Measurements from ENCODE around the gene CLRN3.
A peak's percentile ranks its signal among the peaks of the same experiment; 100 is the strongest.

Gene CLRN3

GRCh38 chr10:127874671-127875448 is 17.9 kb downstream of the CLRN3 start:
- DNase-seq (ENCODE audit: low spot score): no peak

GRCh38 chr10:127873901-127874470 is 18.8 kb downstream of the CLRN3 start:
- no peak for DNase-seq (ENCODE audit: low spot score)

GRCh38 chr10:127872871-127873600 is 19.7 kb downstream of the CLRN3 start:
- peak; percentile 32 for DNase-seq (ENCODE audit: low spot score)

- DNase-seq (ENCODE audit: low spot score): no peak
Measured at GRCh38 chr10:127872011-127872761, 20.6 kb downstream of the CLRN3 start.

GRCh38 chr10:127871631-127872010 is 21.1 kb downstream of the CLRN3 start:
- no peak for DNase-seq (ENCODE audit: low spot score)

- DNase-seq (ENCODE audit: low spot score): no peak
Measured at GRCh38 chr10:127869329-127869728, 23.4 kb downstream of the CLRN3 start.

- DNase-seq (ENCODE audit: low spot score): no peak
Measured at GRCh38 chr10:127867805-127868204, 24.9 kb downstream of the CLRN3 start.

GRCh38 chr10:127866276-127867013 is 26.3 kb downstream of the CLRN3 start:
- no peak for DNase-seq (ENCODE audit: low spot score)

- DNase-seq (ENCODE audit: low spot score): no peak
Measured at GRCh38 chr10:127863231-127863825, 29.4 kb downstream of the CLRN3 start.

- no peak for DNase-seq (ENCODE audit: low spot score)
Measured at GRCh38 chr10:127860592-127860991, 32.1 kb downstream of the CLRN3 start.

- DNase-seq (ENCODE audit: low spot score): no peak
Measured at GRCh38 chr10:127855976-127856375, 36.8 kb downstream of the CLRN3 start.

- no peak for DNase-seq (ENCODE audit: low spot score)
Measured at GRCh38 chr10:127855591-127855881, 37.2 kb downstream of the CLRN3 start.

- DNase-seq (ENCODE audit: low spot score): peak; percentile 19
Measured at GRCh38 chr10:127854769-127855590, 37.8 kb downstream of the CLRN3 start.

- DNase-seq (ENCODE audit: low spot score): peak; percentile 87
Measured at GRCh38 chr10:127853868-127854768, 38.6 kb downstream of the CLRN3 start.

- no peak for DNase-seq (ENCODE audit: low spot score)
Measured at GRCh38 chr10:127852456-127852855, 40.3 kb downstream of the CLRN3 start.

GRCh38 chr10:127851661-127852194 is 41.0 kb downstream of the CLRN3 start:
- no peak for DNase-seq (ENCODE audit: low spot score)

- no peak for DNase-seq (ENCODE audit: low spot score)
Measured at GRCh38 chr10:127850944-127851343, 41.8 kb downstream of the CLRN3 start.

GRCh38 chr10:127849921-127850320 is 42.8 kb downstream of the CLRN3 start:
- DNase-seq (ENCODE audit: low spot score): no peak

- DNase-seq (ENCODE audit: low spot score): no peak
Measured at GRCh38 chr10:127849224-127849623, 43.5 kb downstream of the CLRN3 start.

Measured in pons (tissue), 1 donor.